Measurements from ENCODE around the gene ZNF552.
"Not testable (repeated sequence)": the region's sequence is repeated elsewhere in the genome, so short reads cannot be mapped to it uniquely, and the experiment has no call there.

The ZNF552 gene

DNA sequence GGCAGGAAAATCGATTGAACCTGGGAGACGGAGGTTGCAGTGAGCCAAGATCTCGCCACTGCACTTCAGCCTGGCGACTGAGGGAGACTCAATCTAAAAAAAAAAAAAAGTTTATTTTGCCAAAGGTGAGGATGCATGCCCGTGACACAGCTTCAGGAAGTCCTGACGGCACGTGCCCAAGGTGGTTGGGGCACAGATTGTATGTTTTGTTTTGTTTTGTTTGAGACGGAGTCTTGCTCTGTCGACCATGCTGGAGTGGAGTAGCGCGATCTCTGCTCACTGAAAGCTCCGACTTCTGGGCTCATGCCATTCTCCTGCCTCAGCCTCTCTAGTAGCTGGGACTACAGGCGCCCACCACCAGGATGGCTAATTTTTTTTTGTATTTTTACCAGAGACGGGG is 3.3 kb upstream of the ZNF552 start:
- DNase-seq, result no peak

DNA sequence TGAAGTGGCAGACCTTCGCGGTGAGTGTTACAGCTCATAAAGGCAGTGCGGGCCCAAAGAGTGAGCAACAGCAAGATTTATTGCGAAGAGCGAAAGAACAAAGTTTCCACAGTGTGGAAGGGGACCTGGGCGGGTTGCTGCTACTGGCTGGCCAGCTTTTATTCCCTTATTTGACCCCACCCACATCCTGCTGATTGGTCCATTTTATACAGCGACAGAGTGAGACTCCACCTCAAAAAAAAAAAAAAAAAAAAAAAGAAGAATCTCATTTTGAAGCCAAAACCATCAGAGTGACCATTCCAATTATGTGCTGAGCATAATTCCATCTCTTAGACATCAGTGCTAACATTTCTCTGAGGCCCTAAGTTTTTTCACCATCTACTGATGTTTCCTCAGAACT is 1.9 kb upstream of the ZNF552 start:
- DNase-seq, result no peak

- DNase-seq, result no peak
Observed at GRCh38 chr19:57815247-57816075, 748 bp upstream of the ZNF552 start.

DNA sequence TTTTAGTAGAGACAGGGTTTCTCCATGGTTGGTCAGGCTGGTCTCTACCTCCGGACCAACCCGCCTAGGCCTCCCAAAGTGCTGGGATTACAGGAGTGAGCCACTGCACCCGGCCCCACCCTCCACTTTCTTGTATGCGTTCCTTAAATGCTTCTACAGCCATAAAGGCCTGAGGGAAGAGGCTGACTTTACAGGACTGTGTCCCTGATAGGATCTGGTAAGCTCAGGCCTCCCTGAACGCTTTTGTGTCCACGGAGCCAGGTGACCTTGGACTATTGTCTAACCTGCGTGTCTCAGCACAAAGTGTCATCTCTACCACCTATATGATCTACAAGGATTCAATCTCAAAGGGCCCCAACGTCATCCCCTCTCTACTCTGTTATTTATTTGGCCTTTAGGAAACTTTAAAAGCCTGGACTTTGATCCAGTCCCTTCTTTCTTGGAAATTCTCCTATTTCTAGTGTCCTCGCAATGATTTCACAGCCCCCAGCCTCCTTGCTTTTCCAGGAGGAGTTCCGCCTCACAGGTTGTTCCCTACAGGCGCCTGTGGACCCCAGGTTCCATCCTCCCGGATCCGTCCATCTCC is 701 bp downstream of the ZNF552 start:
- no peak for DNase-seq

- DNase-seq, result not testable (repeated sequence)
Observed at GRCh38 chr19:57812975-57813820, 1.5 kb downstream of the ZNF552 start.

DNA sequence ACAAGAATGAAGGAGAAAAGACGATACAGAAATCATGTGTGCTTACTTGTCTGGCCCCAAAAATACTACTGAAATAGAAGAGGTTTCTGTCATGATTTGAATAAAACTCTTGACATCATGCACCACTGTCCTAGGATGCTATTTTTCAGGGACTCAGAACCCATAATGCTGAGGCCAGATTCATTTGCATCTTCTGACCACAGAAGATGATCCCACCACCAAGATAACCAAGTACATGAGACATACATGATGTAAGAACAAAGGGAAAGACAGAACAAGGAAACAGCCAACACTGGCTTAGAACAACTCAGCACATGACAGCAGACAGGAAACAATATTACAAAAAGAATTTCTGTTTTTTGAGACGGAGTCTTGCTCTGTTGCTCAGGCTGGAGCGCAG is 2.5 kb downstream of the ZNF552 start:
- DNase-seq, result no peak

- not testable (repeated sequence) for DNase-seq
Observed at GRCh38 chr19:57810410-57811295, 4.1 kb downstream of the ZNF552 start.

DNA sequence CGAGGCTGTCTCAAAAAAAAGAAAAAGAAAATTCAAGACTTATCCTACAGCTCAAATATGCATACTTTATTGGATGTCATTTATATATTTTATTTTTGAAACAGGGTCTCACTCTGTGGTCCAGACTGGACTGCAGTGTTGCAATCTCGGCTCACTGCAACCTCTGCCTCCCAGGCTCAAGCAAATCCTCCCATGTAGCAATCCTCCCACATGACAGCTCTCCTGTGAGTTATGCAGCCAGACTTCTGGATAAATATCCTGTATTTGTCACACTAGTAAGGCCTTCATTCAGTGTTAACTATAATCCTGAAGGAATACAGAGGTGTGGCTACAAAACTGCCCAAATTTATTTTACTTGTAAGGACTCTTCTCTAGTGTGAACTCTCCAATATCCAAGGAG is 7.2 kb downstream of the ZNF552 start:
- no peak for DNase-seq

DNA sequence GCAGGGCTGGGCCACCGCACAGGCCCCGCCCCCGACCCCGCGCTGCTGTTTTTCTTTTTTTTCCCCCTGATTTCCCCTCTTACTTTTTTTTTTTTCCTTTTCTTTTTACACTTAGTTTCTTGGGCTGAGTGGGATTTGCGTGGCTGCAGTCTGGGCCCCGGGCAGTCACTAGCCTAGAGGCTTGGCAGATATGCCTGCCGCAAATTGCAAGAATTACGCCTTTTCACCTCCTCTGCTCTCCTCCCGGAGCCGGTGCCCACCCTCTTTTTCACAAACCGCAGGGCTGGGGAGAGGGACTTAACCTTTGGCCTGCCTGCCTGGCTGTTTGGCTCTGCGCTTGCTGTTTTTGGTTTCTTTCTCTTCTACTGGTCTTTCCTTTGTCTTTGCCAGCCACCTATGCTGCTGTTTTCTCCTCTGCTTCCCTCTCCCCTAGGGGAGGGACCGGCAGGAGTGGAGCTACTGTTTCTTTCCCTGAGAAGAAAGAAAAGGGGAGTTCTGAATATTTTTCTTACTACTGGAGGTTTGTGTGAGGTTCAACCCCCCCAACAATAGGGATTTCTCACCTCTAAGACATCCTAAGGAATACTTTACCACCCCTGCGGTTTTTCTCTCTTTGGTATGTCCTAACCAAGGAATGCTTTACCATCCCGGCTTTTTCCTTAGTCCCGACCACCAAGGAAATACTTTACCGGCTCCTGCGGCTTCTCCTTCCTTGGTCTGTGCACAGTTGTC is 11.0 kb downstream of the ZNF552 start:
- DNase-seq, result no peak

DNA sequence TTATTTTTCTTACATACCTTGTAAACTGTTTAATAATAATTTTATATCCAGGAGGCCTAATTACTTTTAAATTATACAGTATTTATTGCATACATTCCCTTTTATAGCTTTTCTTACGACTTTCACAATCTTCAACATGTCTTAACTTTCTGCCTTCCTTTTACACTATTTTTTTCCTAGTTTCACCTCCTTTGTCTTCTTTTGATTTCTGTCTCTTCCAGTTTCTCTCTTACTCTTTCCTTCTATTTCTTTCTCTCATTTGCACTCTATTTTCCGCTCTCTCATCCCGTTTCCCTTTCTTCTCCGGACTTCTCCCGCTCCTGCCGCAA is 11.5 kb downstream of the ZNF552 start:
- no peak for DNase-seq

- no peak for DNase-seq
Observed at GRCh38 chr19:57802269-57802668, 12.4 kb downstream of the ZNF552 start.

- no peak for DNase-seq
Observed at GRCh38 chr19:57800696-57801095, 14.0 kb downstream of the ZNF552 start.

- DNase-seq, result not testable (repeated sequence)
Observed at GRCh38 chr19:57796580-57796979, 18.1 kb downstream of the ZNF552 start.

GRCh38 chr19:57789288-57789687 is 25.4 kb downstream of the ZNF552 start:
- no peak for DNase-seq

- DNase-seq, result no peak
Observed at GRCh38 chr19:57788114-57788692, 26.5 kb downstream of the ZNF552 start.

DNA sequence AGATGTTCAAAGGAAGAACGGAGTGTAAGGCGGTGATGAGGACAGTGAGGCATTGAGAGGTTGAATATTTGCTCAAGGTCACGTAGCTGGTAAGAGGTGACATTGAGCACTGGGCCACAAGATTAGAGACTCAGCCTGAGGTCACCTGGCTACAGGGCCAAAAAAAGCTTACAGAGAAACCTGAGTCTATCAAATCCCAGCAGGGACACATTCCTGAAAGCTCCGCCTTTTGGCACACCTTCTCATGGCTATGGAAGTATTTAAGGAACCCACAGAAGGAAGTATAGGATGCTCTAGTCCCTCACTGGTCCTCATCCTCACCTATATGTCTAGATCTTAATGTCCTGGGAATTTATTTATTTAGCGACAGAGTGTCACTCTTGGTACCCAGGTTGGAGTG is 27.8 kb downstream of the ZNF552 start:
- DNase-seq, result no peak

- DNase-seq, result no peak
Observed at GRCh38 chr19:57786286-57786685, 28.4 kb downstream of the ZNF552 start.

- DNase-seq, result no peak
Observed at GRCh38 chr19:57779220-57779845, 35.4 kb downstream of the ZNF552 start.

DNA sequence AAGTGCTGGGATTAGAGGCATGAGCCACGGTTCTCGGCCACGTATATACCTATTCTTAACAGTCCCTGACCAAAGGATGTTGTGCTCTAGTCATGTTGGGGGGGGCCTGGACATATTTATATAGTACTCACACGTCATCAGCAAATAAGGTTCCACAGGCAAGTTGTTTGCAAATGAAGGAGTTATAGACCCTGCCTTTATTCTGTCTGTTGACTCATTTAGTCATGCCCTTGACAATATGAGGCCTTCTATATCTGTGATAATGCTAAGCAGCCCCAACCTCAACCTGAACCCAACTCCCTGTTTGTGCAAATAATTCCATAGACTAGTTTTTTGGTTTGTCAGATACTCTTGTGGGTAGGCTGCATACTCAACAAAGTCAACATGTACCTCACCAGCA is 36.4 kb downstream of the ZNF552 start:
- DNase-seq, result no peak

- no peak for DNase-seq
Observed at GRCh38 chr19:57776764-57777296, 37.9 kb downstream of the ZNF552 start.

GRCh38 chr19:57773488-57773887 is 41.2 kb downstream of the ZNF552 start:
- no peak for DNase-seq

Data from hippocampal formation (tissue), 2 donors.